ENCODE measurements around the gene TOE1. TPM values are rescaled to one million over a fixed set of nuclear protein-coding genes. Genes with fewer than 3 reads are reported as not detected.
"Not testable (repeated sequence)": the region's sequence is repeated elsewhere in the genome, so short reads cannot be mapped to it uniquely, and the experiment has no call there.

TOE1 gene
- total RNA-seq, 2 donors from 2014 or later = 30.2 to 34.0 TPM

- peak in 1 of 2 donors; percentile 20 for DNase-seq (ENCODE audit: low spot score in 2 of 2)
- peaks cover 41 to 59% of the 10 kb centered on the region in 2 donors for H3K36me3 Mint-ChIP-seq
- H3K9me3 Mint-ChIP-seq = peaks cover 0 to 5% of the 10 kb centered on the region in 2 donors
- H3K27ac Mint-ChIP-seq = peak overlapping the region; percentile 97 to 99
- ATAC-seq = peak in 1 of 2 donors; percentile 2
Measured at GRCh38 chr1:45340816-45341466, 971 bp downstream of the TOE1 start.

GRCh38 chr1:45344499-45344898, 4.5 kb downstream of the TOE1 start:
- Mint-ChIP-seq H3K9me3 (no peaks in the 10 kb centered on the region), H3K27ac (peak overlapping the region in 1 of 2 donors; percentile 63), H3K36me3 (peaks cover 26 to 37% of the 10 kb centered on the region in 2 donors)
- DNase-seq (ENCODE audit: low spot score in 2 of 2) (no peak), ATAC-seq (no peak)

GRCh38 chr1:45345014-45345413, 5.0 kb downstream of the TOE1 start:
- Mint-ChIP-seq H3K27ac (peak overlapping the region in 1 of 2 donors; percentile 86), H3K9me3 (no peaks in the 10 kb centered on the region), H3K36me3 (peaks cover 21 to 33% of the 10 kb centered on the region in 2 donors)
- ATAC-seq (no peak), DNase-seq (ENCODE audit: low spot score in 2 of 2) (no peak)

GRCh38 chr1:45346473-45346872, 6.5 kb downstream of the TOE1 start:
- no peak for ATAC-seq

GRCh38 chr1:45348020-45348419, 8.1 kb downstream of the TOE1 start:
- H3K36me3 Mint-ChIP-seq = peaks cover 0 to 12% of the 10 kb centered on the region in 2 donors
- no peak for DNase-seq (ENCODE audit: low spot score in 2 of 2)
- no peak for ATAC-seq
- no peaks in the 10 kb centered on the region for H3K9me3 Mint-ChIP-seq
- peak overlapping the region in 1 of 2 donors; percentile 73 for H3K27ac Mint-ChIP-seq

More at GRCh38 chr1:45346473-45346872, 6.5 kb downstream of the TOE1 start:
- Mint-ChIP-seq H3K36me3 (peaks cover 8 to 19% of the 10 kb centered on the region in 2 donors), H3K27ac (peak overlapping the region in 1 of 2 donors; percentile 80), H3K9me3 (no peaks in the 10 kb centered on the region)
- no peak for DNase-seq (ENCODE audit: low spot score in 2 of 2)

GRCh38 chr1:45348609-45348965, 8.6 kb downstream of the TOE1 start:
- DNase-seq (ENCODE audit: low spot score in 2 of 2) (no peak), ATAC-seq (no peak)
- H3K36me3 Mint-ChIP-seq = peaks cover 0 to 6% of the 10 kb centered on the region in 2 donors
- no peaks in the 10 kb centered on the region for H3K9me3 Mint-ChIP-seq
- H3K27ac Mint-ChIP-seq = peak overlapping the region; percentile 69 to 73

GRCh38 chr1:45348966-45349677, 9.2 kb downstream of the TOE1 start:
- DNase-seq (ENCODE audit: low spot score in 2 of 2) = no peak
- H3K27ac Mint-ChIP-seq = peak overlapping the region; percentile 69 to 73
- H3K9me3 Mint-ChIP-seq = no peaks in the 10 kb centered on the region
- peak; percentile 34 to 65 for ATAC-seq
- H3K36me3 Mint-ChIP-seq = peaks cover 0 to 4% of the 10 kb centered on the region in 2 donors

- DNase-seq (ENCODE audit: low spot score in 2 of 2) (no peak), ATAC-seq (no peak)
- no peaks in the 10 kb centered on the region for H3K36me3 Mint-ChIP-seq
- H3K27ac Mint-ChIP-seq = no peak overlapping the region
- no peaks in the 10 kb centered on the region for H3K9me3 Mint-ChIP-seq
Measured at GRCh38 chr1:45351508-45351907, 11.5 kb downstream of the TOE1 start.

GRCh38 chr1:45353685-45354084, 13.7 kb downstream of the TOE1 start:
- Mint-ChIP-seq H3K27ac (no peak overlapping the region), H3K36me3 (no peaks in the 10 kb centered on the region), H3K9me3 (no peaks in the 10 kb centered on the region)
- no peak for ATAC-seq
- no peak for DNase-seq (ENCODE audit: low spot score in 2 of 2)

GRCh38 chr1:45354838-45355237, 14.9 kb downstream of the TOE1 start:
- no peak for ATAC-seq
- no peaks in the 10 kb centered on the region for H3K36me3 Mint-ChIP-seq
- no peak for DNase-seq (ENCODE audit: low spot score in 2 of 2)
- H3K27ac Mint-ChIP-seq = no peak overlapping the region
- H3K9me3 Mint-ChIP-seq = no peaks in the 10 kb centered on the region

GRCh38 chr1:45355683-45356082, 15.7 kb downstream of the TOE1 start:
- Mint-ChIP-seq H3K9me3 (no peaks in the 10 kb centered on the region), H3K27ac (no peak overlapping the region), H3K36me3 (no peaks in the 10 kb centered on the region)
- DNase-seq (ENCODE audit: low spot score in 2 of 2) = no peak
- ATAC-seq = no peak

- ATAC-seq = no peak
- Mint-ChIP-seq H3K27ac (no peak overlapping the region), H3K9me3 (no peaks in the 10 kb centered on the region), H3K36me3 (no peaks in the 10 kb centered on the region)
- DNase-seq (ENCODE audit: low spot score in 2 of 2) = no peak
Measured at GRCh38 chr1:45356186-45356585, 16.2 kb downstream of the TOE1 start.

GRCh38 chr1:45359882-45360513, 20.0 kb downstream of the TOE1 start:
- H3K27ac Mint-ChIP-seq = no peak overlapping the region

GRCh38 chr1:45360981-45361380, 21.0 kb downstream of the TOE1 start:
- not testable (repeated sequence) for H3K27ac Mint-ChIP-seq; DNase-seq (ENCODE audit: low spot score in 2 of 2); H3K36me3 Mint-ChIP-seq; ATAC-seq; H3K9me3 Mint-ChIP-seq

More at GRCh38 chr1:45359882-45360513, 20.0 kb downstream of the TOE1 start:
- peak; percentile 47 to 72 for ATAC-seq
- DNase-seq (ENCODE audit: low spot score in 2 of 2) = peak in 1 of 2 donors; percentile 57
- H3K9me3 Mint-ChIP-seq = no peaks in the 10 kb centered on the region
- no peaks in the 10 kb centered on the region for H3K36me3 Mint-ChIP-seq

- ATAC-seq (no peak), DNase-seq (ENCODE audit: low spot score in 2 of 2) (no peak)
- Mint-ChIP-seq H3K9me3 (no peaks in the 10 kb centered on the region), H3K27ac (no peak overlapping the region), H3K36me3 (no peaks in the 10 kb centered on the region)
Measured at GRCh38 chr1:45364294-45364693, 24.3 kb downstream of the TOE1 start.

- DNase-seq (ENCODE audit: low spot score in 2 of 2) = no peak
Measured at GRCh38 chr1:45365051-45365450, 25.1 kb downstream of the TOE1 start.

GRCh38 chr1:45370575-45370974, 30.6 kb downstream of the TOE1 start:
- Mint-ChIP-seq H3K27ac (no peak overlapping the region), H3K36me3 (no peaks in the 10 kb centered on the region), H3K9me3 (no peaks in the 10 kb centered on the region)
- no peak for DNase-seq (ENCODE audit: low spot score in 2 of 2)
- no peak for ATAC-seq

More at GRCh38 chr1:45365051-45365450, 25.1 kb downstream of the TOE1 start:
- ATAC-seq = no peak
- Mint-ChIP-seq H3K9me3 (no peaks in the 10 kb centered on the region), H3K36me3 (no peaks in the 10 kb centered on the region), H3K27ac (no peak overlapping the region)

Measured in activated naive CD4-positive, alpha-beta T cell treated with anti-CD3 and anti-CD28 coated beads, Interleukin-2, amount 50 U/mL, for 72 hours (primary cell).